WTC11 (cell line): ENCODE measurements around the gene IL6R.

Source experiments
- ESRRA ChIP-seq: sonication (generic); formaldehyde crosslinking; IDR thresholded peaks from 2 replicates; pipeline ENCODE4 v1.8.1; 2022; ENCODE audit warnings: mild to moderate bottlenecking, missing genetic modification reagents, borderline replicate concordance
- FOXK1 ChIP-seq: sonication (generic); formaldehyde crosslinking; IDR thresholded peaks from 2 replicates; pipeline ENCODE4 v1.8.0; 2022; ENCODE audit warnings: mild to moderate bottlenecking, moderate library complexity, missing genetic modification reagents
- FOXP1 ChIP-seq: sonication (generic); formaldehyde crosslinking; IDR thresholded peaks from 2 replicates; pipeline ENCODE4 v1.8.0; 2022; ENCODE audit warnings: missing genetic modification reagents, mild to moderate bottlenecking, moderate library complexity, borderline replicate concordance
- NR1H2 ChIP-seq: sonication (generic); formaldehyde crosslinking; IDR thresholded peaks from 2 replicates; pipeline ENCODE4 v1.9.0; 2021; ENCODE audit warnings: mild to moderate bottlenecking, moderate library complexity, missing genetic modification reagents
- SMAD3 ChIP-seq: sonication (generic); formaldehyde crosslinking; IDR thresholded peaks from 2 replicates; pipeline ENCODE4 v1.8.0; 2022; ENCODE audit warnings: missing genetic modification reagents, mild to moderate bottlenecking, borderline replicate concordance
- SP1 ChIP-seq: sonication (generic); formaldehyde crosslinking; conservative IDR thresholded peaks from 2 replicates; pipeline ENCODE4 v1.8.1; 2022; ENCODE audit warnings: missing genetic modification reagents
- TF ChIP-seq, protein P1 (sequence below): fragments of 200-600 bp; IDR thresholded peaks from 2 replicates; pipeline ENCODE4 v1.8.0; 2022; ENCODE audit warnings: antibody characterized with exemption
- TF ChIP-seq, protein P2 (sequence below): sonication (generic); formaldehyde crosslinking; IDR thresholded peaks from 2 replicates; pipeline ENCODE4 v1.8.0; 2022; ENCODE audit warnings: mild to moderate bottlenecking, missing genetic modification reagents
- TF ChIP-seq, protein P3 (sequence below): sonication (generic); formaldehyde crosslinking; IDR thresholded peaks from 2 replicates; pipeline ENCODE4 v1.8.0; 2022; ENCODE audit warnings: missing genetic modification reagents

DNA sequence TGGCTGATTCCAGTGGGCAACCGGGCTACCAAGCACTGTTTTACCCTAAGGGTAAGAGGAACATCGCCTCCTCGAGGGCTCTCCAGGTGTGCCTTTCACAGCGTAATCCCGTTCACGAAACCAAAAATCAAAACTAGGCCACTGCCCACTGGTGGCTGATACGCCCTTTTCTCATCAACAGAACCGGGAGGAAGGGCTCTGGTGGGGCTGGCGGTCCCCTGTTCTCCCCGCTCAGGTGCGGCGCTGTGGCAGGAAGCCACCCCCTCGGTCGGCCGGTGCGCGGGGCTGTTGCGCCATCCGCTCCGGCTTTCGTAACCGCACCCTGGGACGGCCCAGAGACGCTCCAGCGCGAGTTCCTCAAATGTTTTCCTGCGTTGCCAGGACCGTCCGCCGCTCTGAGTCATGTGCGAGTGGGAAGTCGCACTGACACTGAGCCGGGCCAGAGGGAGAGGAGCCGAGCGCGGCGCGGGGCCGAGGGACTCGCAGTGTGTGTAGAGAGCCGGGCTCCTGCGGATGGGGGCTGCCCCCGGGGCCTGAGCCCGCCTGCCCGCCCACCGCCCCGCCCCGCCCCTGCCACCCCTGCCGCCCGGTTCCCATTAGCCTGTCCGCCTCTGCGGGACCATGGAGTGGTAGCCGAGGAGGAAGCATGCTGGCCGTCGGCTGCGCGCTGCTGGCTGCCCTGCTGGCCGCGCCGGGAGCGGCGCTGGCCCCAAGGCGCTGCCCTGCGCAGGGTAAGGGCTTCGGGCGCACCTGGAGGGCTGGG, at the start of gene IL6R:
- TF ChIP-seq, protein P1, sequence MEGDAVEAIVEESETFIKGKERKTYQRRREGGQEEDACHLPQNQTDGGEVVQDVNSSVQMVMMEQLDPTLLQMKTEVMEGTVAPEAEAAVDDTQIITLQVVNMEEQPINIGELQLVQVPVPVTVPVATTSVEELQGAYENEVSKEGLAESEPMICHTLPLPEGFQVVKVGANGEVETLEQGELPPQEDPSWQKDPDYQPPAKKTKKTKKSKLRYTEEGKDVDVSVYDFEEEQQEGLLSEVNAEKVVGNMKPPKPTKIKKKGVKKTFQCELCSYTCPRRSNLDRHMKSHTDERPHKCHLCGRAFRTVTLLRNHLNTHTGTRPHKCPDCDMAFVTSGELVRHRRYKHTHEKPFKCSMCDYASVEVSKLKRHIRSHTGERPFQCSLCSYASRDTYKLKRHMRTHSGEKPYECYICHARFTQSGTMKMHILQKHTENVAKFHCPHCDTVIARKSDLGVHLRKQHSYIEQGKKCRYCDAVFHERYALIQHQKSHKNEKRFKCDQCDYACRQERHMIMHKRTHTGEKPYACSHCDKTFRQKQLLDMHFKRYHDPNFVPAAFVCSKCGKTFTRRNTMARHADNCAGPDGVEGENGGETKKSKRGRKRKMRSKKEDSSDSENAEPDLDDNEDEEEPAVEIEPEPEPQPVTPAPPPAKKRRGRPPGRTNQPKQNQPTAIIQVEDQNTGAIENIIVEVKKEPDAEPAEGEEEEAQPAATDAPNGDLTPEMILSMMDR, result no peak
- TF ChIP-seq, protein P2, sequence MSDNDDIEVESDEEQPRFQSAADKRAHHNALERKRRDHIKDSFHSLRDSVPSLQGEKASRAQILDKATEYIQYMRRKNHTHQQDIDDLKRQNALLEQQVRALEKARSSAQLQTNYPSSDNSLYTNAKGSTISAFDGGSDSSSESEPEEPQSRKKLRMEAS, result peak; percentile 80
- TF ChIP-seq NR1H2 (CRISPR knock-in tag) (no peak), SP1 (CRISPR knock-in tag) (peak; percentile 57), SMAD3 (CRISPR knock-in tag) (peak; percentile 25; the same call in 1 of the 2 replicates), ESRRA (CRISPR knock-in tag) (no peak), FOXP1 (peak; percentile 74; the same call in 1 of the 2 replicates), FOXK1 (CRISPR knock-in tag) (0 out of 2 replicates have a peak, but pooled peaks have one; percentile 31)
- TF ChIP-seq, protein P3, sequence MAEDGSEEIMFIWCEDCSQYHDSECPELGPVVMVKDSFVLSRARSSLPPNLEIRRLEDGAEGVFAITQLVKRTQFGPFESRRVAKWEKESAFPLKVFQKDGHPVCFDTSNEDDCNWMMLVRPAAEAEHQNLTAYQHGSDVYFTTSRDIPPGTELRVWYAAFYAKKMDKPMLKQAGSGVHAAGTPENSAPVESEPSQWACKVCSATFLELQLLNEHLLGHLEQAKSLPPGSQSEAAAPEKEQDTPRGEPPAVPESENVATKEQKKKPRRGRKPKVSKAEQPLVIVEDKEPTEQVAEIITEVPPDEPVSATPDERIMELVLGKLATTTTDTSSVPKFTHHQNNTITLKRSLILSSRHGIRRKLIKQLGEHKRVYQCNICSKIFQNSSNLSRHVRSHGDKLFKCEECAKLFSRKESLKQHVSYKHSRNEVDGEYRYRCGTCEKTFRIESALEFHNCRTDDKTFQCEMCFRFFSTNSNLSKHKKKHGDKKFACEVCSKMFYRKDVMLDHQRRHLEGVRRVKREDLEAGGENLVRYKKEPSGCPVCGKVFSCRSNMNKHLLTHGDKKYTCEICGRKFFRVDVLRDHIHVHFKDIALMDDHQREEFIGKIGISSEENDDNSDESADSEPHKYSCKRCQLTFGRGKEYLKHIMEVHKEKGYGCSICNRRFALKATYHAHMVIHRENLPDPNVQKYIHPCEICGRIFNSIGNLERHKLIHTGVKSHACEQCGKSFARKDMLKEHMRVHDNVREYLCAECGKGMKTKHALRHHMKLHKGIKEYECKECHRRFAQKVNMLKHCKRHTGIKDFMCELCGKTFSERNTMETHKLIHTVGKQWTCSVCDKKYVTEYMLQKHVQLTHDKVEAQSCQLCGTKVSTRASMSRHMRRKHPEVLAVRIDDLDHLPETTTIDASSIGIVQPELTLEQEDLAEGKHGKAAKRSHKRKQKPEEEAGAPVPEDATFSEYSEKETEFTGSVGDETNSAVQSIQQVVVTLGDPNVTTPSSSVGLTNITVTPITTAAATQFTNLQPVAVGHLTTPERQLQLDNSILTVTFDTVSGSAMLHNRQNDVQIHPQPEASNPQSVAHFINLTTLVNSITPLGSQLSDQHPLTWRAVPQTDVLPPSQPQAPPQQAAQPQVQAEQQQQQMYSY, result no peak
